ENCODE measurements around the gene BCAP31. TPM values are rescaled to one million over a fixed set of nuclear protein-coding genes. Genes with fewer than 3 reads are reported as not detected.
"Not testable (repeated sequence)": the region's sequence is repeated elsewhere in the genome, so short reads cannot be mapped to it uniquely, and the experiment has no call there.

BCAP31 gene
- total RNA-seq, 2 donors from 2014 or later = 156 to 159 TPM

- Mint-ChIP-seq H3K4me1 (ENCODE audit: low read depth in 2 of 2) (peaks cover 26 to 28% of the 10 kb centered on the region in 2 donors), H3K4me3 (peak overlapping the region; percentile 45), H3K36me3 (peaks cover 18% of the 10 kb centered on the region), H3K9me3 (peaks cover 6% of the 10 kb centered on the region), H3K27me3 (peaks cover 0 to 3% of the 10 kb centered on the region in 2 donors), H3K27ac (no peak overlapping the region)
- no peak for ATAC-seq
- no peak for DNase-seq (ENCODE audit: low spot score)
These were observed 10.7 kb upstream of the BCAP31 start for GRCh38 chrX:153734871-153735270.

GRCh38 chrX:153733651-153734240 lies 9.6 kb upstream of the BCAP31 start:
- no peak for ATAC-seq
- no peak overlapping the region for H3K4me3 Mint-ChIP-seq
- no peak overlapping the region for H3K27ac Mint-ChIP-seq
- H3K9me3 Mint-ChIP-seq = peaks cover 6% of the 10 kb centered on the region
- peaks cover 18% of the 10 kb centered on the region for H3K36me3 Mint-ChIP-seq
- H3K27me3 Mint-ChIP-seq = peaks cover 0 to 3% of the 10 kb centered on the region in 2 donors
- no peak for DNase-seq (ENCODE audit: low spot score)
- peaks cover 26 to 28% of the 10 kb centered on the region in 2 donors for H3K4me1 Mint-ChIP-seq (ENCODE audit: low read depth in 2 of 2)

- Mint-ChIP-seq H3K4me3 (no peak overlapping the region), H3K27ac (peak overlapping the region; percentile 78 to 79), H3K27me3 (peaks cover 0 to 3% of the 10 kb centered on the region in 2 donors), H3K36me3 (peaks cover 18% of the 10 kb centered on the region), H3K9me3 (peaks cover 6% of the 10 kb centered on the region), H3K4me1 (ENCODE audit: low read depth in 2 of 2) (peaks cover 26 to 33% of the 10 kb centered on the region in 2 donors)
- DNase-seq (ENCODE audit: low spot score) = no peak
- no peak for ATAC-seq
These were observed 8.2 kb upstream of the BCAP31 start for GRCh38 chrX:153732401-153732800.

DNA sequence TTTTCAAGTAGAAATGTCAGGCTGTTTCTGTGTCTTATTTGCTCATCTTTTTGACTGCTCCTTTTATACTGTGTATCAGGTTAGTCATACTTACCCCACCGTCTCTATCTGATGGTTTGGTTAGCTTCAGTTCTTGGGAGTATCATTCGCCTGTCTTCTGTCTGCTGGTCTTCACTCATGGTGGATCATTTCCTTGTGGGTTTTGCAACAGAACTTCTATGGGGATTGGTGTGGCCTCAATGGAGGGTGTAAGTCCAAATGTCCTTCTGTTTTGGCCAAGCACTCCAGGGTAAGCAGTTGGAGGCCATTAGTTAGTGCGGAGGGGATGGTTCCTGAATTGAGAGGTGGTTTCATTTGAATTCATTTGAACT lies 7.6 kb upstream of the BCAP31 start:
- H3K4me3 Mint-ChIP-seq = peak overlapping the region; percentile 85
- peaks cover 26 to 37% of the 10 kb centered on the region in 2 donors for H3K4me1 Mint-ChIP-seq (ENCODE audit: low read depth in 2 of 2)
- peak overlapping the region; percentile 78 to 79 for H3K27ac Mint-ChIP-seq
- H3K36me3 Mint-ChIP-seq = peaks cover 18% of the 10 kb centered on the region
- no peak for DNase-seq (ENCODE audit: low spot score)
- ATAC-seq = no peak
- peaks cover 0 to 3% of the 10 kb centered on the region in 2 donors for H3K27me3 Mint-ChIP-seq
- H3K9me3 Mint-ChIP-seq = peaks cover 6% of the 10 kb centered on the region

DNA sequence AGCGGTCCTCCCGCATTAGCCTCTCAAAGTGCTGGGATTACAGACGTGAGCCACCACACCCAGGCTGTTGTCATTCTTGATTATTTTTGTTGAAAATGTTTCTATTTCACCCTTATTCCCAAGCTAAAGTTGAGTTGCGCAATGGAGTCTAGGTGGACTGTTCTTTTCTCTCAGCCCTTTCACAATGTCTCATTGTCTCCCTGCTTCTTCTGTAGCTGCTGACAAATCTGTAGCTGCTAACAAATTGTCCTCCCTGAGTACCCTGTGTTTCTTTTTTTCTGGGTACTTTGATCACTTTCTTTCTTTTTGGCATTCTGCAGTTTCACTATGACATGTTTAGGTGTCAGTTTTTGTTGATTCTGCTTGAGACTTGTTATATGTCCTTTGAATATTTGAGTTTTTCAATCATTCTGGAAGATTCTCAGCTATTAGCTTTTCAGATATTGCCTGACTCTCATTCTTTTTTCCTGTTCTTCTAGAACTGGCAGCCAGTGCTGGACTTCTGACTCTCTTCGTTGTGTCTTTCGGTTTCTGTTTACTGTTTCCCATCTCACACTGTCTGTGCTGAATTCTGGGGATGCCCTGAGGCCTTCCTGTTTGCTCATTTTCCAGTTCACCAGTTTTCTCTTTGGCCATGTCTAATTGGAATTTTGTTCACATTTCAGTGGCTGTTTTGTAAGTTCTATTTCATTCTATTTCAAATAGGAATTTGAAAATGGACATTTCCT lies 7.1 kb upstream of the BCAP31 start:
- Mint-ChIP-seq H3K27me3 (peaks cover 0 to 3% of the 10 kb centered on the region in 2 donors), H3K4me3 (peak overlapping the region; percentile 85), H3K36me3 (peaks cover 18% of the 10 kb centered on the region), H3K27ac (peak overlapping the region; percentile 78 to 79), H3K9me3 (peaks cover 6% of the 10 kb centered on the region), H3K4me1 (ENCODE audit: low read depth in 2 of 2) (peaks cover 26 to 38% of the 10 kb centered on the region in 2 donors)
- ATAC-seq (peak; percentile 57 to 65), DNase-seq (ENCODE audit: low spot score) (no peak)

DNA sequence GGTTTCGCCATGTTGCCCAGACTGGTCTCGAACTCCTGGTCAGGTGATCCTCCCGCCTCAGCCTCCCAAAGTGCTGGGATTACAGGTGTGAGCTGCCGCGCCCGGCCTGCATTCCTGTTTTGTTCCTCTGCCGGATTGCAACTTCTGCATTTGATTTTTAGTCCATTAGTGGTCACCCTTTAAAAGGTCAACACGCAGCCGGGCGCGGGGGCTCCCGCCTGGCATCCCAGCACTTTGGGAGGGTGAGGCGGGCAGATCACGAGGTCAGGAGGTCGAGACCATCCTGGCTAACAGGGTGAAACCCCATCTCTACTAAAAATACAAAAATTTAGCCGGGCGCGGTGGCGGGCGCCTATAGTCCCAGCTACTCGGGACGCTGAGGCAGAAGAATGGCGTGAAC lies 5.9 kb upstream of the BCAP31 start:
- H3K27ac Mint-ChIP-seq; H3K27me3 Mint-ChIP-seq; H3K4me3 Mint-ChIP-seq; ATAC-seq; H3K9me3 Mint-ChIP-seq; DNase-seq (ENCODE audit: low spot score): not testable (repeated sequence)
- peaks cover 18% of the 10 kb centered on the region for H3K36me3 Mint-ChIP-seq
- H3K4me1 Mint-ChIP-seq (ENCODE audit: low read depth in 2 of 2) = peaks cover 20 to 31% of the 10 kb centered on the region in 2 donors

DNA sequence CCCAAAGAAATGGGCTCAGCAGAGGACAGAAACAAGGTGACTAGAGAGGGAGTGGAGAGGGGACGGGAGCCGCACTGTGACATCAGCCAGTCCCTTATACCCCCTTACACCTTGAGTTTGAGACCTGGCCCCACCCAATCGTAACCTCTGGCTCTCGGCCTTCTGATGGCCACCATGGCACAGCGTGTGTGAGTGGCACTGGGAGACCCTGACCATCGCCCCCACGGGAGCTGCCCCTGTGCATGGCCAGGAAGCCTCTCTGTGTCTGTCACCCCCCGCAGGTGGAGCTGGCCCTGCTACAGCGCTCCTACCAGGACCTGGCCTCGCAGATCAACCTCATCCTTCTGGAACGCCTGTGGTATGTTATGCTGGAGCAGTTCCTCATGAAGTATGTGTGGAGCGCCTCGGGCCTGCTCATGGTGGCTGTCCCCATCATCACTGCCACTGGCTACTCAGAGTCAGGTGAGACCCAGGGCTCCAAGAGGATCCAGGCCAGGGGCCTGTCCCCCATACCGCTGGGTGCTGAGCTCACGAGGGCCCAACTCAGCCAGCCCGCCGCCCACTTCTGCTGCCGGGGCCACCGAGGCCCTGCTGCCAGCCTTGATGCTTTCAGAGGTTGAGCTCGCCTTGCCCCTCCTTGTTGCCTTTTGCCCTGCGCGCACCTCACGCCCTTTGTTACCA lies 4.9 kb upstream of the BCAP31 start:
- Mint-ChIP-seq H3K9me3 (peaks cover 6% of the 10 kb centered on the region), H3K4me3 (no peak overlapping the region), H3K27me3 (peaks cover 0 to 3% of the 10 kb centered on the region in 2 donors), H3K4me1 (ENCODE audit: low read depth in 2 of 2) (peaks cover 16 to 27% of the 10 kb centered on the region in 2 donors), H3K27ac (no peak overlapping the region), H3K36me3 (peaks cover 15% of the 10 kb centered on the region)
- DNase-seq (ENCODE audit: low spot score) = no peak
- no peak for ATAC-seq

DNA sequence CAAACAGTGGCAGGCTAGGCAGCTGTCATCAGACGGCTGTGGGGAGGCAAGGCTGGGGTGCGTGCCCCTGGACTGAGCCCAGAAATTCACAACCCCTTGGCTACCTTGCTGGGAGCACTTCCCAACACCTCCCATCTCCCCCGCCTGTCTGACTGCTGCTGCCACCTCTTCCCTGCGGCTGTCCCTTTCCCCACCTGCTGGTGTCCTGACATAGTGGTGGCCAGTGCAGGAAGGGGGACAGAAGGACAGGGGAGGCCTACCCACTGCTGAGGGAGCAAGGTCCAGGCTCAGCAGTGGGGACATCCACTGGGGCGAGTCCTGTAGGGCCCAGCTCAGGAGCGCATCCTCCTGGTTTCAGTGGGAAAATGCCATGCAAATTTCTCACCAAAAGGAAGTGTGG lies 3.9 kb upstream of the BCAP31 start:
- Mint-ChIP-seq H3K36me3 (peaks cover 15% of the 10 kb centered on the region), H3K9me3 (peaks cover 6% of the 10 kb centered on the region), H3K4me1 (ENCODE audit: low read depth in 2 of 2) (peaks cover 16 to 27% of the 10 kb centered on the region in 2 donors), H3K27me3 (peaks cover 0 to 3% of the 10 kb centered on the region in 2 donors), H3K4me3 (peak overlapping the region; percentile 75), H3K27ac (peak overlapping the region in 1 of 2 donors; percentile 60)
- DNase-seq (ENCODE audit: low spot score) = no peak
- no peak for ATAC-seq

- Mint-ChIP-seq H3K4me3 (peak overlapping the region; percentile 75), H3K27ac (peak overlapping the region; percentile 60 to 84), H3K4me1 (ENCODE audit: low read depth in 2 of 2) (peaks cover 22 to 31% of the 10 kb centered on the region in 2 donors), H3K36me3 (peaks cover 15% of the 10 kb centered on the region), H3K9me3 (peaks cover 6% of the 10 kb centered on the region), H3K27me3 (peaks cover 0 to 3% of the 10 kb centered on the region in 2 donors)
- ATAC-seq (no peak), DNase-seq (ENCODE audit: low spot score) (no peak)
These were observed 3.1 kb upstream of the BCAP31 start for GRCh38 chrX:153727123-153727931.

- H3K27me3 Mint-ChIP-seq = no peaks in the 10 kb centered on the region
- no peak for ATAC-seq
- H3K27ac Mint-ChIP-seq = peak overlapping the region; percentile 60 to 84
These were observed 2.3 kb upstream of the BCAP31 start for GRCh38 chrX:153726286-153727122.

DNA sequence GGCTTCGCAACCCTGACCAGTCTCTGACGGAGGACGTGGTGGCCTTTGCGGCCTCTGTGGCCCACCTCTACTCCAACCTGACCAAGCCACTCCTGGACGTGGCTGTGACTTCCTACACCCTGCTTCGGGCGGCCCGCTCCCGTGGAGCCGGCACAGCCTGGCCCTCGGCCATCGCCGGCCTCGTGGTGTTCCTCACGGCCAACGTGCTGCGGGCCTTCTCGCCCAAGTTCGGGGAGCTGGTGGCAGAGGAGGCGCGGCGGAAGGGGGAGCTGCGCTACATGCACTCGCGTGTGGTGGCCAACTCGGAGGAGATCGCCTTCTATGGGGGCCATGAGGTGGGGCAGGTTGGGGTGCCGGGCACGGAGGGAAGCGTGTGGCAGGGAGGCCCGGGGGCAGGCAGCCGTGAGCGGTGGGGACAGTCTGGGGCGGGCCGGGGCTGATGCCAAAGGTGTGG lies 1.7 kb upstream of the BCAP31 start:
- ATAC-seq = no peak
- peak; percentile 58 for DNase-seq (ENCODE audit: low spot score)
- Mint-ChIP-seq H3K4me3 (peak overlapping the region; percentile 34), H3K27ac (no peak overlapping the region), H3K27me3 (no peaks in the 10 kb centered on the region), H3K4me1 (ENCODE audit: low read depth in 2 of 2) (peaks cover 14 to 23% of the 10 kb centered on the region in 2 donors), H3K9me3 (no peaks in the 10 kb centered on the region), H3K36me3 (peaks cover 4% of the 10 kb centered on the region)

More at GRCh38 chrX:153726286-153727122, 2.3 kb upstream of the BCAP31 start:
- Mint-ChIP-seq H3K9me3 (peaks cover 1% of the 10 kb centered on the region), H3K36me3 (peaks cover 10% of the 10 kb centered on the region), H3K4me1 (ENCODE audit: low read depth in 2 of 2) (peaks cover 21 to 30% of the 10 kb centered on the region in 2 donors), H3K4me3 (peak overlapping the region; percentile 75)
- peak; percentile 67 for DNase-seq (ENCODE audit: low spot score)

DNA sequence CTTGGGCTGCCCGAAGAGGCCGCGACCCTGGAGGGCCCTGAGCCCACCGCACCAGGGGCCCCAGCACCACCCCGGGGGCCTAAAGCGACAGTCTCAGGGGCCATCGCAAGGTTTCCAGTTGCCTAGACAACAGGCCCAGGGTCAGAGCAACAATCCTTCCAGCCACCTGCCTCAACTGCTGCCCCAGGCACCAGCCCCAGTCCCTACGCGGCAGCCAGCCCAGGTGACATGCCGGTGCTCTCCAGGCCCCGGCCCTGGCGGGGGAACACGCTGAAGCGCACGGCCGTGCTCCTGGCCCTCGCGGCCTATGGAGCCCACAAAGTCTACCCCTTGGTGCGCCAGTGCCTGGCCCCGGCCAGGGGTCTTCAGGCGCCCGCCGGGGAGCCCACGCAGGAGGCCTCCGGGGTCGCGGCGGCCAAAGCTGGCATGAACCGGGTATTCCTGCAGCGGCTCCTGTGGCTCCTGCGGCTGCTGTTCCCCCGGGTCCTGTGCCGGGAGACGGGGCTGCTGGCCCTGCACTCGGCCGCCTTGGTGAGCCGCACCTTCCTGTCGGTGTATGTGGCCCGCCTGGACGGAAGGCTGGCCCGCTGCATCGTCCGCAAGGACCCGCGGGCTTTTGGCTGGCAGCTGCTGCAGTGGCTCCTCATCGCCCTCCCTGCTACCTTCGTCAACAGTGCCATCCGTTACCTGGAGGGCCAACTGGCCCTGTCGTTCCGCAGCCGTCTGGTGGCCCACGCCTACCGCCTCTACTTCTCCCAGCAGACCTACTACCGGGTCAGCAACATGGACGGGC lies 1.0 kb upstream of the BCAP31 start:
- ATAC-seq = no peak
- Mint-ChIP-seq H3K4me3 (peak overlapping the region; percentile 49), H3K36me3 (no peaks in the 10 kb centered on the region), H3K9me3 (no peaks in the 10 kb centered on the region), H3K27ac (no peak overlapping the region), H3K4me1 (ENCODE audit: low read depth in 2 of 2) (peaks cover 10 to 20% of the 10 kb centered on the region in 2 donors), H3K27me3 (no peaks in the 10 kb centered on the region)
- DNase-seq (ENCODE audit: low spot score) = no peak

Data from natural killer cell treated with Interleukin-12 subunit alpha and Interleukin-12 subunit beta and Interleukin-15 and Interleukin-18, amount 100 ng/mL, for 72 hours (primary cell).